GM11168 (cell line): ENCODE measurements around the gene KCNJ1.

Experiments used
- in situ Hi-C: fragments of 300-500 bp; cut with MboI; formaldehyde crosslinking; loops from one replicate; pipeline ENCODE4 v1.12.0; 2022; ENCODE audit warnings: low sequenced_read_pairs; ENCODE audit not compliant: unreplicated experiment

The KCNJ1 gene

DNA sequence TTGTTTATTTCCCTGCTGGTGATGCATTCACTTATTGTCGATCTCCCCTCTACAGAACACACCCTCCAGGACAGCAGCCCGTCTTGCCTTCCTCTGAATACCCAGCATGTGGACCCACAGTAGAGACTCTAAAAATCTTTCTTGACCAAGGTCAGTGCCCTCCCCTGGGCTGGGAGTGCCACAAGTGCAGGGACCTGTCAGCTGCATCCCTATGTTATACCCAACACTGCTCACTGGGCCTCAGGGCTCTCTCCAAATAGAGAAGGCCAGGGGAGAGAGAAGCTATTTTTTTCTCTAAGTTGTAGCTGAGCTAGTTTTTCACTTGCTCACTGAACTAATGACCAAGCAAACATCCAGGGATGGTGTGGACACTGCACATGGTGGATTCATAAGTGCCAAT is 9.8 kb downstream of the KCNJ1 start:
- in situ Hi-C loops, result loop anchor here (10.0 kb wide), 1 partner anchor 823 kb away; no protein-coding TSS in a partner anchor

DNA sequence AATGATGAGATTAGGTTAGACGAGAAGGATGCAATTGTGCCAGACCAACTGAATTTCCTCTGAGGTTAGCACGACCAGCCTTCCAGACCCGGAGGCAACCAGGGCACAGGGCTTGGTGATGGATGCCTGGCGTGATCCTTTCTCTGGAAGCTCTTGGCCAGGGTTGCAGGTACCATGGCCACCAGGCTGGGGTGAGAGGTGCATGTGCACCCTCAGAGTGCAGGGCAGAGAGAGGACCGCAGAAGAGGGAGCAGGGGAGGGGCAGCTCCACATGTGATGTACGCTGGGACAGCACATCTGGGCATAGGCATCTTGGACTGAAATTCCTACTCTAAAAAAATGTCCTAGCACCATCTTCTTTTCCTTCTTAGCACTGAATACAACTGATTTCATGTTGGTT is 10.9 kb downstream of the KCNJ1 start:
- in situ Hi-C loops, result loop anchor here (10.0 kb wide), 1 partner anchor 821 kb away; no protein-coding TSS in a partner anchor

DNA sequence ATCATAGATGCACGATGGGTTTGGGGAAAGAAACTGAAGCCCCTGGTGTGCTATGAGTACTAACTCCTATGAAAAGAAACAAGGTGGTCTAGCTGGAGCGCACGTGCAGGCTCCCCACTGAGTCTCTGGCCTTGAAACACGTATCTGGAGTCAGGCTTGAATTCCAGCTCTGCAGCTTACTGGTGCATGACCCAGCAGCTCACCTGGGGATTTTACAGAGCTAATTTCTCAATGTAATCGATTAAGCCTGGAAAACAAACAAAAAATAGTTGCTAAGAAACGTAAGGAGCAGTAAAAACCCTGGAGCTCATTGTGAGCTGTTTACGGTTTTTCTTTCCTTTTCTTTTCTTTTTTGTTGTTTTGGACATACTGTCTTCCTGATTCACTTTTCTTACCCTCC is 12.3 kb downstream of the KCNJ1 start:
- in situ Hi-C loops, result loop anchor here (10.0 kb wide), 1 partner anchor 820 kb away; no protein-coding TSS in a partner anchor

DNA sequence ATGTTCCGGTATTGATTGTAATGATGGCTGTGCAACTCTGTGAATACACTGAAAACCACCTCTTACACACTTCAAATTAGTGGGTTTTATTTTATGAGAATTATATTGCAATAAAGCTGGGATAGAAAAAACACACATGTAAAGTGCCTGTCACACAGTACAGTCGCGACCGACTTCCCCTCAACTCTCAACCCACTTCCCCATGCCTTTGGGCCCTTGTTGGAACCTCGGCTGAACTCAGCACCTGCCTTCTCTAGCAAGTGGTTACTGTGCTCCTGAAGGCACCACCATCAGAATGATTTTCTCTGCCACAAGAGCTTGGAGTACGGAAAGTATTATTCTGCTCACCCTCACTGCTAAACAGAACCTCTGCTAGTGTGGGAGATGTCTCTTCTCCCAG is 13.5 kb downstream of the KCNJ1 start:
- in situ Hi-C loops, result loop anchor here (10.0 kb wide), 1 partner anchor 819 kb away; no protein-coding TSS in a partner anchor

DNA sequence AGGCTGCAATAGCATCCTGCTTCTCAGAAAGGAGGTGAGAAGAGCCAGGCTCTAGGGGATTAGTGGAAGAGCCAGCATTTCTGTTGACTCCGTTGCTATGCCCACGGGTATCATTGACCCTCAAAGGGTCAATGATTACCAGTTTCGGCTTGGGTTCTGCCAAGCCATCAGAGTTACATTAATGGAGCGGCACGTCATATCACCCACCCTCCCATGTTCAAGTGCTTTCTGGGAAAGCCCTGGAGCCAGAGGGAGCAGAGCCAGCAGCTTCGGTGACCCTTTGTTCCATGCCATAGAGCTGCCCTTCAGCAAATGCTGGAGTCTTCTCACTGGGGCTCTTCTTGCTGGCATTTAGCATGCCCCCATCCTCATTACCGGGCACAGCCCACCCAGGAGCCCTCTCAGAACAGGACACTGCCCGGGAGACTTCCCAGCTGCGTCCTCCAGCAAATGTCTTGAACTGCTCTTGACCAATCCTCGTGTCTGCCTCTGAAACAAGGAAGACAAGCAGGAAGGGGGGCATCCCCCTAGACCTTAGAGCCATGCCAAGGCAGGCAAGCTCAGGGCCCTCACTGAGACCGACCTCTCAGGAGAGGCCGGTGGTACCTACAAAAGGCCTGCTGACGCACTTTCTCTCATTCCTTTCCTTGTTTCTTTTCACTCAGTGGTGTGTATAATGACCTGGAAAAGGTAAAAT is 14.6 kb downstream of the KCNJ1 start:
- in situ Hi-C loops, result loop anchor here (10.0 kb wide), 1 partner anchor 818 kb away; no protein-coding TSS in a partner anchor

DNA sequence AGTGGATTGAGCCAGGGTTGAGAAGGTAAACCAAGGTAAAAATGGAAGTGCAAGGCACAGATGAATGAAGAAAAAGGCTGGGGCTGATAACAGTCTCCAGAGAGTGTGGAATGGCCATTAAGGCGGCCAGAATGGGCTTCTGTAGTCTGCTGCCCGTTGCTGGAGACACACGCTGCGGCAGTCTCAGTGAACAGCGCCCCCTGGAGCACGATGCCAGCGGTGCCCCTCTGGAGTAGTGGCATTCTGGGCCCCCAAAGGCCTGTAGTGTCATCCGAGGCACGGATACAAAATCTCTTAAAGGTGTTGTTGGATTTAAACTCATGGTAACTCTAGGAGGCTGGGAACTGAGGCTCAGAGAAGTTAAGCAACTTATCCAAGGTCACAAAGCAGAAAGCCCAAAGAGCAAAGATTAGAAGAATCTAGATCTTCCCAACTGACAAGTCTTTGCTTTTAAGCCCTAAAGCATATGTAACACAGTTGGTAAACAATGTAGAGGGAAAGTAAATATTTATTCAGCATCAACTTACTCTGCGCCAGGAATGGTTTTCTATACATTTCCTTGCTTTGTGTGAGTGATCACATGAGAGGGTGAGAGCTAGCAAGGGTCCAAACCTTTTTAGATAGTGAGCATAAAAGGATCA is 18.2 kb downstream of the KCNJ1 start:
- in situ Hi-C loops, result loop anchor here (5.0 to 25.0 kb wide), 3 partner anchors 212 to 672 kb away; no protein-coding TSS in a partner anchor

DNA sequence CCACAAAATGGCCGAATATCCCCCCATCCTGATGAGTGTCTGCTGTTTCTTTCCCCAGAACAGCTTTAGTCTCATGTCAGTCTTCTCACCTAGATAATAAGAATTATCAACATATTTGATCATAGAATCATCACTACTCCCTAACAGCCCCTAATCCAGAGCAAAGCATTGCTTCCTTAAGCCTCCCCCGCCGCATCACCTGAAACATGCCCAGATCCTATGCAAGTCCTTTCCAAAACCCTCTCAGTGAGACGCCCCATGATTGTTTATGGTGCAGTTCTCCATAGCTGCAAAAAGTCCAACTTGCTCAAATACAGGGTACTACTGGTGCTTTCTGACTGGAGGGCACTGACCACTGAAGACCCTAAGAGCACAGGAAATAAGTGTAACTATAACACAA is 20.1 kb downstream of the KCNJ1 start:
- in situ Hi-C loops, result loop anchor here (5.0 to 25.0 kb wide), 3 partner anchors 210 to 670 kb away; no protein-coding TSS in a partner anchor

DNA sequence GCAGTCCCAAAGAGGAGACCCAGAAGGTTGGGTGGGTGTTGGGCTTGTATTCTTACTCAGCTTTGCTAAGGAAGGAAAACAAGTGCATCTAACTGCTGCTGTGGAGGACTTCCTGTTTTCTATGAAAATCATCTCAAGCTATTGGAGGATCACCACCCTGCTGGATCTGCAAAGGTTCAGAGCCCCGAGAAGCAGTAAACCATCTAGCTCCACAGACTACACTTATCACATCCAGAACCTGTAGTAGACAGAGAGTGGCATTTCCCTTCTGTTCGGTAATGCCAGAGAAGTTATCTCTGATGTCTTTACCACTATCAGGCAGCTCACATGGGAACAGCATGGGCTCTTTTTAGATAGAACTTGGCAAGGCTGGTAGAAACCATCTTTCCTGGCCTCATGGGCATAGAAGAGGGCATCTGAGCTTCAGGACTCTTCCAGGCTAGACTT is 21.7 kb downstream of the KCNJ1 start:
- in situ Hi-C loops, result loop anchor here (5.0 to 25.0 kb wide), 3 partner anchors 208 to 668 kb away; no protein-coding TSS in a partner anchor

DNA sequence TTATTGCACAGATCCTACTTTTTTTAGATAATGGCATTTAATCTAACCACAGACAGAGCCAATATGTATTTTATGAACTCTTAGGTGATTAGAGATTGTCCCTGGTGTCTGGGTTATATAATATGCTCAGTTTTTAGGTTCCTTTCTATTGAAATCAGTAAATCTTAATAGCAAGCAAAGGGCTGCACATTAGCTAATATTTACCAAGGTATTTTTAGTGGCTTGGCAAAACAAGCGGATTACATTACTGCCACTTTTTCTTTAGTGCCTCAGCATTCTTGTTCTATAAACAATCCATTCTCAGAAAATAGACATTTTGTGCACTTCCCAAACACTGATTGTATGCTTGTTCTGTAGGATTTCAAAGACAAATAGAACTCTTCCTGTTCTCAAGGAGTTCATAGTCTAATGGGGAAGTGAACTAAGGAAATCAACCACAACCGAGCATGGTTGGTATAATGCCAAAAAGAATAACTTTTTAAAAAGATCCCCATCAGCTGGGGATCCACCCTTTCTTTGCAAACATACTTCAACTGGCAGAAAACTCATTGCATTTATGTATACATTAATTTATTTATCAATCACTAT is 23.8 kb downstream of the KCNJ1 start:
- in situ Hi-C loops, result loop anchor here (25.0 kb wide), 2 partner anchors 206 to 556 kb away; no protein-coding TSS in a partner anchor

DNA sequence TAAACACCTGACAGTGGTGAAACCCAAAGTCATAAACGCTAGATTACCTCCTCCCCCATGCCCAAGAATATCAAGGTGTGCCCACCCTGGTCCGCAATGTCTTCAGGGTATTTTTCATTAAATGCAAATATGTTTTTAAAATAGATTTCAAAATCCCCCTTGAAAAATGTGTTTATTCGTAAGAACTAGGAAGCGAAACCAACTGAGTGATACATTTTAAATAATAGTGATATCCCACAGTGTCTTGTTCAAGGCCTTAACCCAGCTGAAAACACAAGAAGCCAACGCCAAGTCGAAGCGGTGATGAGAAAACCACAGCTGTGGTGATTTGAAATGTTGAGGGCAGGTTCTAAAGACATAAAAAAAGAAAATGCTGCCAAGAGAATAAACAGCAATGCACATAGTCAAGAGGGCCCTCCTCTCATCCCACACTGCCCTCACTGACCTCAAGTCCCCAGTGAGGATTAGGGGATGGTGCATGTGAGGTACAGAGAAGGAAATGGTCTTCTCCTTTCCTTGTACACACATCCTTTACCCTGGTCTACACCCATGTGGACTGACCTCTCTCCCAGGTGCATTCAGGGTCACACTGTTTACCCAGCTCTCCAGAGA is 25.5 kb downstream of the KCNJ1 start:
- in situ Hi-C loops, result loop anchor here (25.0 kb wide), 2 partner anchors 204 to 554 kb away; no protein-coding TSS in a partner anchor

DNA sequence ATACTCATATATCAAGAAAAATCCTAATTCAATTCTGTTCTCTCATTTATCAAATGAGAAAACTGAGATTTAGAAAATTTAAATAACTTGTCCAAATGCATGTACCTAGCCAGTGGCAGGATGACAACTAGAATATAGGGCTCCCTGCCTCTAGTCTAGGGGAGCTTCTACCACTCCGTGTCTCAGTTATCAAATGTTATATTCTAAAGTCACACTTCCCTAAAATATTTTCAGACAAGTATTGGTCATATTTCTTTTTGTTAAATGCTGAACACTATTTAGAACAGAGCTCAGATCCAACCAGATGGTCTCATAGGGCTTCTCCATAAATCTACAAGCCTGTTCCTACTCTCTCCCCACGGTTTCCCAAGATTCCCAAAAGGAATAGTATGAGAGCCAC is 26.3 kb downstream of the KCNJ1 start:
- in situ Hi-C loops, result loop anchor here (25.0 kb wide), 2 partner anchors 203 to 553 kb away; no protein-coding TSS in a partner anchor

DNA sequence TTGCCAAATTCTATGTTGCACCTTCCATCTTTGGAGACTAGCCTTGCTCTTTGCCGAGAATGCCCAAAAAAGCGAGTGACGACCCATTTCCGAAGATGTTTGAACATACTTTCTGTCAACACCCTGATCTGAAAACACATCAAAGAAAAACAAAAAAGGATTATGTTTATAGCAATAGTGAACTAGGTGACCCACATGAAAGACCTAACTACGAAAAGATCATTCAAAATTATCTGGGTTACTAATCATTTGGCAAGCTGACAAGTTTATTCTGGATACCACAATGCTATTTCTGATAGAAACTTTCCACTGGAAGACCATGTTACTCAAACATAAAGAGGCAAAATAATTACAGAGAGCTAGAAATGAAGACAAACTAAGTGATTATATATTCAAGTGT is 27.0 kb downstream of the KCNJ1 start:
- in situ Hi-C loops, result loop anchor here (25.0 kb wide), 2 partner anchors 203 to 553 kb away; no protein-coding TSS in a partner anchor

DNA sequence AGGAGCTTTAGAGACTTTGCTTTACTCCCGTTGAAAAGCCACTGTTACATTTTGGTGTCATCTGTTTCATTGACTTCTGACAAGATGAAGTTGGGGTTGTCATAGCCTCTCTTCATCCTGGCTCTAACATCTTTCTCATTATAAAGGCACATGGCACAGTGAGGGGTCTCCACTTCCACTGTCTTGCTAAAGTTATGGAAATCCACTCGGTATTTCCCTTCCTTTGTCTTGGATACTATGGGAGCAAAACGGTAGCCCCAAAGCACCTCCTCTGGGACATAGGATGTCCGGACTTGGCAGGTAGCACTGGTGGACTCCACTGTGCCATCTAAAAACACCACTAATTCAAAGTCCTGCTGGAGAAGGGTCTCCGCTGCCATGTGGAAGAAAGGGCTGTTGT is 28.0 kb downstream of the KCNJ1 start:
- in situ Hi-C loops, result loop anchor here (25.0 kb wide), 2 partner anchors 202 to 552 kb away; no protein-coding TSS in a partner anchor

DNA sequence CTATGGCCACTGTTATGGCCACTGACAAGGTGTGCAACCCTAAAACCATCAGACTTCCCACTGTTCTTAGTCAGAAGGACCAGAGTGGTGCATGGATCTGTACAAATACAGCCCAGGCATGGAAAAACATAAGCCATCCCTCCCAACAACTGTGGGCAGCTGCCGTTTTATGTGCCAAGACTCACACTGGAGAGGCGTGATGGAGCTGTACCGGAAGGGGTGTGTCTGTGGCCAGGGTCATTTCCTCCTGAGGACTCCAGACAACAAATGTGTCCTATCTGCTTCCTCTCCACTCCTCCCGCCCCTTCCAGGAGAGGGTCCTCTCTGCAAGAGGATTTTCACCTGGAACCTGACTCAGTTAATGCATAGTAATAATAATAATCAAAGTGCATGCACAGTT is 29.5 kb downstream of the KCNJ1 start:
- in situ Hi-C loops, result loop anchor here (25.0 kb wide), 2 partner anchors 200 to 550 kb away; no protein-coding TSS in a partner anchor

DNA sequence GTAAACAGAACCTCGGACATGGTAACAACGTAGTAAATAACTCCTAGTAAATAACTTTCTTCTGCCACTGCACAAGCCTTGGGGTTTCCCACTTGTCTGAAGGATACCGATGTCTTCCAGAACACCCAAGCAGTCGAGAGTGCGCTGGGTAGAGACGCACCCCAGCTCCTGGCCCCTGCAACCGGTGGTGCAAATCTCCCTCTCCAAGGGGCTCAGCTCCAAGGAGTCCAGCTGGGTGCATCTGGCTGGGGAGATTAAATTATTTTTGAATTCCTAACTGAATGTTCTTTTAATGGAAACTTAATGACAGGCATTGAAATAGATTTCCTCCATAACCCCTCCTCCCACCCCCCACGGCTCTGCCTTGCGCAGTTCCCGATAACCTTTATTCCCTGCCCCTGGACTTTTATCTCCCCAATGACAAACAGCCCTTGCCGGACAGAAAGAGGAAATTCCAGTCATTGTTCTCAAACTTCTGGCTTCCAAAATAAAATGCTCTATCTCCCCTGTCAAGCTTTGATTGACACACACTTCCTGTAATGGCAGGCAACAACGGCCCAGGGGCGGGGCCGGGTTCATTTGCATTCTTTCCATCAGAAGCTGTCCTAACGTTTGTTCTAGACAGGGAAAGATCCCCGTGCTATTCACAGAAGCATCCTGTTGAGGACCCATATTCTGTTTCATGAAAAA is 31.2 kb downstream of the KCNJ1 start:
- in situ Hi-C loops, result loop anchor here (25.0 kb wide), 2 partner anchors 199 to 549 kb away; no protein-coding TSS in a partner anchor

DNA sequence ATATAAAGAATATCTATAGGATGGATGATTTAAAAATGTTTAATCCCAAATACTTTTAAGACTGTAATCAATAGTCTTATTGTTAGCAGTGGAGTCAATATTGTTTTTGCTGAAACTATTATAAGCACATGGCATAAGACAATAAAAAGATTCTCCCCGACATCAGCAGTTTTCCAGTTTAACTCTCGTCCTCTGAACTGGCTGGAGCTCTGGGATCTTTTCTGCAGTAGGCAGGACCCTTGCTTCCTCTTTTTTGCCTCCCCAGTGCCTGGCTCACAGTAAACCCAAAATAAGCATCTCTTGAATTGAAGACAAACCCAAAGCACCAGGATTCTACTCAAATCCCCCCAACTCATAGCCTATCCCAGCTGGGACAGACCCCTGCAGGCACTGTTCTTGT is 32.9 kb downstream of the KCNJ1 start:
- in situ Hi-C loops, result loop anchor here (25.0 kb wide), 2 partner anchors 197 to 547 kb away; no protein-coding TSS in a partner anchor

DNA sequence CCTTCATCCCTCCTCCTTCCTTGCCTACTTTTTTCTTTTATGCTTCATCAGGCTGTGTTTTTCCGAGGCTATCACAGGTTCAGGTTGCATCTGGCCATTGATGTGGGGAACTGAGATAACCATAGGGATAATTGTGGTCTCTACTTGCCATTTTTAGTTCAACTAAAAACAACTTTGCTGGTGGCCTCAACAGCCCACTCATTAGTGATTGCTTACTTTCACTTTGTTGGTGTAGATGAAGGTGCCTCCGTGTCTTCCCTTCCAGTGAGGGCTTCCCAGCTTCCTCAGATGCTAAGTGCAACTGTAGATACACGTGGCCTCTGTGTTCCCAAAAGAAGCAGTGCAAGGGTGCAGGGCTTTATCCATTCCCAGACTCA is 35.0 kb downstream of the KCNJ1 start:
- in situ Hi-C loops, result loop anchor here (25.0 kb wide), 2 partner anchors 195 to 545 kb away; no protein-coding TSS in a partner anchor

DNA sequence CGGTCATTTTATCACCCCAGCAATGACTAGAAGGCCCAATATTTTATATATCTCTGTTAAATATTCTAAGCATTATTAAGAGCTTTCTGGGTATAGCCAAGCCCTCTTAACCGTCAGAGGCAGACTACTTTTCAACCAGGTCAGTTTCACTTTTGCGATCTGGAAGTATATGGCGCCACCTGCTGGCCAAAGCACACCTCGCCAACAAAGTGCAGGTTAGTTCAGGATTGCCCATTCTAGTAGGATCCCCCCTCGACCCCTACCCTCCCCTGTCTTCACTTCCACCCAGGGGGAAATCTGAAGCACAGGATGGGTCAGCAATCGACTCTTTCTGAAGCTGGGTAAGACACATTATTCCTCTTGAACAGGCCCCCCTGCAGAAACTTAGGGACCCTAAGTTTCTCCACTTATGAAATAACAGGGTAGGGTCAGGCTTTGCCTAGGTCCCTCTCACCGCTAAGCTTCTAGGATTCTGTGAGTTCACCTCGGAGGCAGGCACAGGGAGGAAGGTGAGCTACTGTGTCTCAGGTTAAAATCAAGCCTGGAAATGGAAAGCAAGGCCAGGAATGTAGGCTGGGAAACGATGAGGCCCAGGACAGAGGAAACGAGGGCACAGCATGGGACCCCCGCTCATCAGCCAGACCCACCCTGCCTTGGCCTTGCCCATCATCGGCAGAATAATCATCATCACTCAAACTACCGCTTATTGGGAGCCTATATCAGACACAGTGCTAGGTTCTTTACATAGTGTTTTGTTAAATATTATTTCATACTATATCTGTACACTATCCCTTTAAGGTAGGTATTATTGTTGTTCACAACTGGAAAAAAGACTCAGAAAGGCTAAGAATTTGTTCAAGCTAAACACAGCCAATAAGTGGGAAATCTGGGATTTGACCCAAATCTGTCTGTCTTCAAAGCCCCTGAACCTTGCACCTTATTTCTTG is 35.6 kb downstream of the KCNJ1 start:
- in situ Hi-C loops, result loop anchor here (25.0 kb wide), 2 partner anchors 194 to 544 kb away; no protein-coding TSS in a partner anchor
